OCI-LY3 (cell line): ENCODE results near the gene TMEM190.
"Not testable (repeated sequence)": the region's sequence is repeated elsewhere in the genome, so short reads cannot be mapped to it uniquely, and the experiment has no call there.

Source experiments
- H2AFZ ChIP-seq: fragments of 200-600, 300-600 bp; shearing (Covaris generic); 2 replicates; pipeline ENCODE4 v1.6.0; 2014; ENCODE audit warnings: antibody characterized with exemption, low read depth, low read length
- H3K27ac ChIP-seq: fragments of 200-600, 300-600 bp; sonication (generic); 2 replicates; pipeline ENCODE4 v1.5.1; 2014; ENCODE audit warnings: mild to moderate bottlenecking, low read length, moderate library complexity, mixed read lengths
- H3K27me3 ChIP-seq: fragments of 200-600, 300-600 bp; sonication (generic); 2 replicates; pipeline ENCODE4 v1.6.1; 2014; ENCODE audit warnings: low read depth, low read length, mixed read lengths
- H3K36me3 ChIP-seq: fragments of 200-600, 300-600 bp; sonication (generic); replicated peaks from 2 replicates; pipeline ENCODE3; 2014; ENCODE audit warnings: low read depth, low read length, mixed read lengths
- H3K4me1 ChIP-seq: fragments of 300-600, 200-600 bp; sonication (generic); 2 replicates; pipeline ENCODE4 v1.6.1; 2014; ENCODE audit warnings: low read length, mixed read lengths
- H3K4me2 ChIP-seq: fragments of 200-600, 300-600 bp; sonication (generic); 2 replicates; pipeline ENCODE4 v1.6.1; 2014; ENCODE audit warnings: low read length, mixed read lengths
- H3K4me3 ChIP-seq: fragments of 300-600, 200-600 bp; sonication (generic); 2 replicates; pipeline ENCODE4 v1.5.1; 2014; ENCODE audit warnings: antibody characterized with exemption, mild to moderate bottlenecking, low read length, moderate library complexity
- H3K79me2 ChIP-seq: fragments of 300-600, 200-600 bp; shearing (Covaris generic); 2 replicates; pipeline ENCODE4 v1.6.1; 2014; ENCODE audit warnings: mild to moderate bottlenecking, low read length, mixed read lengths
- H3K9ac ChIP-seq: fragments of 300-600, 200-600 bp; shearing (Covaris generic); 2 replicates; pipeline ENCODE4 v1.6.0; 2014; ENCODE audit warnings: mild to moderate bottlenecking, low read length, moderate library complexity
- H3K9me3 ChIP-seq: fragments of 200-600, 300-600 bp; shearing (Covaris generic); 2 replicates; pipeline ENCODE4 v1.6.1; 2014; ENCODE audit warnings: low read length, mixed read lengths; ENCODE audit not compliant: insufficient read depth
- H4K20me1 ChIP-seq: fragments of 200-600, 300-600 bp; sonication (generic); 2 replicates; pipeline ENCODE4 v1.6.1; 2016; ENCODE audit warnings: low read length, mixed read lengths; ENCODE audit not compliant: insufficient read depth
- CTCF ChIP-seq: fragments of 200-600, 300-600 bp; sonication (generic); IDR thresholded peaks from 2 replicates; pipeline ENCODE4 v1.5.1; 2014; ENCODE audit warnings: antibody characterized with exemption, low read length, low read depth
- EZH2phosphoT487 ChIP-seq: fragments of 200-600 bp; shearing (Covaris generic); IDR thresholded peaks from 2 replicates; pipeline ENCODE4 v1.6.1; 2018; ENCODE audit warnings: antibody characterized with exemption, mixed run types, low read depth

Gene TMEM190

DNA sequence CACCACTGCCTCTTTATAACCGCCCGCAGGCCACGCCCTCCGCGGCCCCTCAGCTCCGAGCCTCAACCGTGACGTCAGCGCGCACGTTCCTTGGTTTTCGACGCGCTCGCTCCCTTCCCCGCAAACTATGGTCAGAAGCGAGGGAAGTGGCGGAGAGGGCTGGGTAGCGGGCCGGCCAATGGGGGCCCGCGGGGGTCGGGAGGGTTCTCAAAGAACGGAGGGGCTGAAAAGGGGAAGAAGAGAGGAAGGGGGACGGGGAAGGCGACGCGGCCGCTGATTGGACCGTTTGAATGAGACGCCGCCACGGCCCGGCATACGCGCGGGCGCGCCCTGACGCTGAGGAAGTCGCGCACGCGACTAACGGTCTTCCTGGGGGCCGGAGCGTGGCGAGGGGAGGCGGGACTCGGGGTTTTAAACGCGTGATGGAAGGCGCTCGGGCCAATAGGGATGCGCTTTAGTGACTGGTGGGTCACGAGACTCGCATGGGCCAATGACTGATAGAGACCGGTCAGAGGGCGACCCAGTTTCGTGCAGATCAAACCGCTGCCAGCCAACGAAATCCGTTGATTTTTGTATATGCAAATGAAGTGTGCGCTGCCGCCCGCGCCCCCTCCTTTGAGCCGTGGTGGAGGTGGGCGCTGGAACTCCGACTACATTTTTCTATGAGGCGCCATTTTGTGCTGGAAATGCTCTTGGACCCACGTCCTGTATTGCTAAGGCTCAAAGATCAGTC is 31.3 kb downstream of the TMEM190 start:
- Histone ChIP-seq H3K79me2 (peaks cover 40% of the 10 kb centered on the region), H3K27ac (peak overlapping the region; percentile 87), H4K20me1 (peaks cover 31% of the 10 kb centered on the region), H3K9ac (peak overlapping the region; percentile 97), H3K4me3 (peak overlapping the region; percentile 86), H3K36me3 (peaks cover 39% of the 10 kb centered on the region), H3K4me1 (peaks cover 19% of the 10 kb centered on the region), H3K9me3 (peaks cover 3% of the 10 kb centered on the region), H3K27me3 (no peaks in the 10 kb centered on the region), H2AFZ (peak overlapping the region; percentile 83; the same call in 1 of the 2 replicates), H3K4me2 (peak overlapping the region; percentile 85)
- TF ChIP-seq EZH2phosphoT487 = no peak
- TF ChIP-seq CTCF = no peak

GRCh38 chr19:55408533-55408872 is 31.9 kb downstream of the TMEM190 start:
- H3K36me3 ChIP-seq = peaks cover 36% of the 10 kb centered on the region
- peak overlapping the region; percentile 77 for H3K9ac ChIP-seq
- H3K27me3 ChIP-seq = no peaks in the 10 kb centered on the region
- peak overlapping the region; percentile 86 for H3K4me3 ChIP-seq
- TF ChIP-seq EZH2phosphoT487 (no peak), CTCF (no peak)
- H4K20me1 ChIP-seq = peaks cover 26% of the 10 kb centered on the region
- H3K4me2 ChIP-seq = peak overlapping the region; percentile 85
- peaks cover 3% of the 10 kb centered on the region for H3K9me3 ChIP-seq
- H3K79me2 ChIP-seq = peaks cover 35% of the 10 kb centered on the region
- peak overlapping the region; percentile 87 for H3K27ac ChIP-seq
- H2AFZ ChIP-seq = peak overlapping the region; percentile 49; the same call in 1 of the 2 replicates
- peaks cover 19% of the 10 kb centered on the region for H3K4me1 ChIP-seq

- not testable (repeated sequence) for H3K9ac ChIP-seq, H2AFZ ChIP-seq
- H4K20me1 ChIP-seq = peaks cover 21% of the 10 kb centered on the region
Observed at GRCh38 chr19:55409179-55409578, 32.6 kb downstream of the TMEM190 start.

DNA sequence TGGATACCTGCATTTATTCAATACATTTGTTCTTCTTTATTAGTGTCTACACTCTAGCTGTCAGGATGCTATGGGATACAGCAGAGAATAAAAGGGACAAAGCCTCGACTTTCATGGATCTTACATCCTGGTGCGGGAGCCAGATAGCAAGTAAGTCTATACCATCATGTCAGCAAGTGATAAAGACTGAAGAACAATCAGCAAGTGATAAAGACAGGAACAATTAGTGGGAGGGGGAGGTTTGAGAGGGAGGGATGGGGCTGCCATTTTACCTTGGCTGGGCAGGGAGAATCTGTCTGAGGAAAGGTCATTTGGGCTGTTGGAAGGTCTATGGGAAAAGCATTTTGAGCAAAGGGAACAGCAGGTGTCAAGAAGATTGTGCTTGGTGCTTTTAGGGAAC is 33.5 kb downstream of the TMEM190 start:
- Histone ChIP-seq H2AFZ (no peak overlapping the region), H3K27ac (no peak overlapping the region), H4K20me1 (peaks cover 15% of the 10 kb centered on the region), H3K9me3 (peaks cover 3% of the 10 kb centered on the region), H3K36me3 (peaks cover 26% of the 10 kb centered on the region), H3K79me2 (peaks cover 24% of the 10 kb centered on the region), H3K27me3 (no peaks in the 10 kb centered on the region), H3K4me3 (no peak overlapping the region), H3K9ac (no peak overlapping the region), H3K4me1 (peaks cover 19% of the 10 kb centered on the region), H3K4me2 (no peak overlapping the region)
- no peak for TF ChIP-seq CTCF
- no peak for TF ChIP-seq EZH2phosphoT487

More at GRCh38 chr19:55409179-55409578, 32.6 kb downstream of the TMEM190 start:
- H3K36me3 ChIP-seq = peaks cover 31% of the 10 kb centered on the region
- not testable (repeated sequence) for H3K9me3 ChIP-seq, H3K4me3 ChIP-seq, H3K27me3 ChIP-seq, H3K4me2 ChIP-seq
- peaks cover 19% of the 10 kb centered on the region for H3K4me1 ChIP-seq
- peaks cover 31% of the 10 kb centered on the region for H3K79me2 ChIP-seq
- peak overlapping the region; percentile 87; the same call in 1 of the 2 replicates for H3K27ac ChIP-seq
